Measurements from ENCODE around the gene RELN.

GRCh38 chr7:103560136-103560535, 429.3 kb downstream of the RELN start:
- TF ChIP-seq POLR2A (IDR thresholded peaks at IDR 0.05) (no peak), POLR2AphosphoS5 (IDR thresholded peaks at IDR 0.05; ENCODE audit: insufficient read depth in 1 of 2, low read depth in 1 of 2) (no peak), CTCF (IDR thresholded peaks at IDR 0.05) (no peak)
